ENCODE results near the gene RTP1. TPM values are rescaled to one million over a fixed set of nuclear protein-coding genes. Genes with fewer than 3 reads are reported as not detected.
"Not testable (repeated sequence)": the region's sequence is repeated elsewhere in the genome, so short reads cannot be mapped to it uniquely, and the experiment has no call there.

RTP1 gene
- total RNA-seq, 4 donors from 2014 or later, result not detected

DNA sequence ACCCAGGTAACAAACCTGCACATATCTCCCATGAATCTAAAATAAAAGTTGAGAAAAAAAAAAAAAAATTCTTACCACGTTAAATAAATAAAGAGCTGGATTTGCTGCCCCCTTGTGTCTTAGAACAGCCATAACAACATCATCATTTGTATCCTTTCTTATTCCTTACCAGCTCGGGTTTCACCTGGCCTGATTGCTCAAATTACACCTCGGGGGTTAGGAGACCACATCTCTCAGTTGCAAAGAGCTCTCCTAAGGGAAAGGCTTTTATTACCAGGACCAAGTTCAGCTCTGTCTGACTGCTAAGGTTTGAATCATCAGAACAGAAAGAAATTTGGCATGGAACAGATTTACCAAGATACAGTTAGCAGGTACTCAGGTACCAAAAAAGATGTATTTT lies 32.1 kb upstream of the RTP1 start:
- Histone ChIP-seq H3K9me3 (no peaks in the 10 kb centered on the region), H3K4me3 (no peak overlapping the region), H3K27ac (no peak overlapping the region), H3K27me3 (no peaks in the 10 kb centered on the region), H3K36me3 (no peaks in the 10 kb centered on the region), H3K4me1 (no peaks in the 10 kb centered on the region)
- peak in 2 of 3 donors; percentile 28 to 53 for DNase-seq
- no peak for TF ChIP-seq POLR2A (IDR thresholded peaks at IDR 0.05)
- TF ChIP-seq, protein P1, sequence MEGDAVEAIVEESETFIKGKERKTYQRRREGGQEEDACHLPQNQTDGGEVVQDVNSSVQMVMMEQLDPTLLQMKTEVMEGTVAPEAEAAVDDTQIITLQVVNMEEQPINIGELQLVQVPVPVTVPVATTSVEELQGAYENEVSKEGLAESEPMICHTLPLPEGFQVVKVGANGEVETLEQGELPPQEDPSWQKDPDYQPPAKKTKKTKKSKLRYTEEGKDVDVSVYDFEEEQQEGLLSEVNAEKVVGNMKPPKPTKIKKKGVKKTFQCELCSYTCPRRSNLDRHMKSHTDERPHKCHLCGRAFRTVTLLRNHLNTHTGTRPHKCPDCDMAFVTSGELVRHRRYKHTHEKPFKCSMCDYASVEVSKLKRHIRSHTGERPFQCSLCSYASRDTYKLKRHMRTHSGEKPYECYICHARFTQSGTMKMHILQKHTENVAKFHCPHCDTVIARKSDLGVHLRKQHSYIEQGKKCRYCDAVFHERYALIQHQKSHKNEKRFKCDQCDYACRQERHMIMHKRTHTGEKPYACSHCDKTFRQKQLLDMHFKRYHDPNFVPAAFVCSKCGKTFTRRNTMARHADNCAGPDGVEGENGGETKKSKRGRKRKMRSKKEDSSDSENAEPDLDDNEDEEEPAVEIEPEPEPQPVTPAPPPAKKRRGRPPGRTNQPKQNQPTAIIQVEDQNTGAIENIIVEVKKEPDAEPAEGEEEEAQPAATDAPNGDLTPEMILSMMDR (IDR thresholded peaks at IDR 0.05), result peak; percentile 52 to 81 (median 70)

DNA sequence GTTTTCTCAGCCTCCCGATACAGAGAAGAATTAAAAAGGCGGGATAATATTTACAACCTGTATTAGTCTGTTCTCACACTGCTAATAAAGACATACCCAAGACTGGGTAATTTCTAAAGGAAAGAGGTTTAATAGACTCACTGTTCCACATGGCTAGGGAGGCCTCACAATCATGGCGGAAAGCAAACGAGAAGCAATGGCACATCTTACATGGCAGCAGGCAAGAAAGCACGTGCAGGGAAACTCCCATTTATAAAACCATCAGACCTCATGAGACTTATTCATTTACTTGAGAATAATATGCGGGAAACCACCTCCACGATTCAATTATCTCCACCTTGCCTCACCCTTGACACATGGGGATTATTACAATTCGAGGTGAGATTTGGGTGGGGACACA lies 30.5 kb upstream of the RTP1 start:
- Histone ChIP-seq H3K36me3 (no peaks in the 10 kb centered on the region), H3K27me3 (no peaks in the 10 kb centered on the region), H3K27ac (no peak overlapping the region), H3K4me1 (no peaks in the 10 kb centered on the region), H3K4me3 (no peak overlapping the region), H3K9me3 (no peaks in the 10 kb centered on the region)
- DNase-seq, result no peak
- no peak for TF ChIP-seq POLR2A (IDR thresholded peaks at IDR 0.05)
- TF ChIP-seq, protein P1 (IDR thresholded peaks at IDR 0.05), result no peak

- no peak overlapping the region for H3K27ac ChIP-seq
These were observed 29.5 kb upstream of the RTP1 start for GRCh38 chr3:187167777-187168176.

GRCh38 chr3:187169231-187169960 lies 27.9 kb upstream of the RTP1 start:
- no peaks in the 10 kb centered on the region for H3K36me3 ChIP-seq
- H3K4me1 ChIP-seq, result no peaks in the 10 kb centered on the region
- H3K4me3 ChIP-seq, result no peak overlapping the region
- no peaks in the 10 kb centered on the region for H3K9me3 ChIP-seq
- DNase-seq, result no peak
- TF ChIP-seq, protein P1 (IDR thresholded peaks at IDR 0.05), result no peak
- no peak for TF ChIP-seq POLR2A (IDR thresholded peaks at IDR 0.05)
- no peaks in the 10 kb centered on the region for H3K27me3 ChIP-seq
- no peak overlapping the region for H3K27ac ChIP-seq

More at GRCh38 chr3:187167777-187168176, 29.5 kb upstream of the RTP1 start:
- Histone ChIP-seq H3K9me3 (no peaks in the 10 kb centered on the region), H3K36me3 (no peaks in the 10 kb centered on the region), H3K27me3 (no peaks in the 10 kb centered on the region), H3K4me3 (no peak overlapping the region), H3K4me1 (no peaks in the 10 kb centered on the region)
- no peak for DNase-seq
- no peak for TF ChIP-seq POLR2A (IDR thresholded peaks at IDR 0.05)
- TF ChIP-seq, protein P1 (IDR thresholded peaks at IDR 0.05), result no peak

- not testable (repeated sequence) for H3K4me1 ChIP-seq
These were observed 26.4 kb upstream of the RTP1 start for GRCh38 chr3:187170911-187171310.

DNA sequence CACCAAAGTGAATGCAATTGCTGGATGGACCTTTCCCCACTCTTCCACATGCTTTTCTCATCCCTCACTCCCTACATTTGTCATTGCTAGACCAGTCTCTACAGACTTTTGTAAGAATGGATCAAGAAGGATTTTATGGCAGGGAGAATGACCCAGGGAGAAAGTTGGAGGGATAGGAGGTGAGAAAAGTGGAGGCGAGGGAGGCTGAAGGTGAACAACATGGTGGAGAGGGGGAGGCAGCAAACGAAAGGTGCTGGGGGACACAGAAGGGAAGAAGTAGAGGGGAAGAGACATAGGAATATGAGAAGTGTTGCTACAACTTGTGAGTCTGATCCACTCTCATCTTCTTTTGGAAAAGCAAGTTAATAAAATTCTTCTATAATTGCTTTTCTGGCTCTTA lies 24.4 kb upstream of the RTP1 start:
- Histone ChIP-seq H3K4me1 (no peaks in the 10 kb centered on the region), H3K27ac (no peak overlapping the region), H3K27me3 (no peaks in the 10 kb centered on the region), H3K9me3 (no peaks in the 10 kb centered on the region), H3K36me3 (no peaks in the 10 kb centered on the region), H3K4me3 (no peak overlapping the region)
- no peak for DNase-seq
- no peak for TF ChIP-seq POLR2A (IDR thresholded peaks at IDR 0.05)
- TF ChIP-seq, protein P1 (IDR thresholded peaks at IDR 0.05), result no peak

More at GRCh38 chr3:187170911-187171310, 26.4 kb upstream of the RTP1 start:
- H3K9me3 ChIP-seq, H3K4me3 ChIP-seq, H3K27me3 ChIP-seq, H3K27ac ChIP-seq, H3K36me3 ChIP-seq, DNase-seq: not testable (repeated sequence)

All from Peyer's patch (tissue), 4 donors.